ENCODE results near the gene TPI1. TPM values are rescaled to one million over a fixed set of nuclear protein-coding genes. Genes with fewer than 3 reads are reported as not detected.

The TPI1 gene
- total and polyA plus RNA-seq, 3 experiments from 2014 or later: 613 to 1,374 (median 1,331) TPM

GRCh38 chr12:6851921-6852650 lies 15.2 kb upstream of the TPI1 start, which contains the start of gene USP5:
Gene USP5 (plus strand): TSS chr12:6852150. CDS start chr12:6852180, 30 bp downstream.
- peak; percentile 97 to 99 (median 99) for DNase-seq
- Histone ChIP-seq H3K4me3 (ENCODE audit: low read length) (peak within 1 kb of the TSS; percentile 97), H3K36me3 (ENCODE audit: insufficient read depth, low read length) (peaks cover 15% of the 10 kb centered on the region), H3K27ac (ENCODE audit: low read depth, low read length) (peak within 1 kb of the TSS; percentile 77), H3K27me3 (ENCODE audit: insufficient read depth, low read length, poor library complexity, severe bottlenecking) (no peaks in the 10 kb centered on the region), H3K4me1 (ENCODE audit: insufficient read depth, low read length) (peaks cover 18% of the 10 kb centered on the region), H3K9me3 (ENCODE audit: low read length) (no peaks in the 10 kb centered on the region)
- peak within 1 kb of the TSS; percentile 86 to 99 (median 94) for H3K4me3 Mint-ChIP-seq
- peaks cover 20 to 38% (median 20%) of the 10 kb centered on the region in 3 donors for H3K4me1 Mint-ChIP-seq
- POLR2A ChIA-PET: interaction anchor here (0.6 to 5.2 kb wide), 20 partner anchors 9 to 166 kb away, joined by 3 to 46 read pairs (median 6); partner anchors contain the start of genes C12orf57, COPS7A, ENO2 and LPCAT3
- no peaks in the 10 kb centered on the region for H3K9me3 Mint-ChIP-seq
- no peaks in the 10 kb centered on the region for H3K27me3 Mint-ChIP-seq
- H3K36me3 Mint-ChIP-seq: peaks cover 0 to 35% (median under 1%) of the 10 kb centered on the region in 3 donors
- CTCF ChIA-PET: interaction anchor here (0.9 to 12.8 kb wide), 19 partner anchors 9 to 261 kb away, joined by 3 to 128 read pairs (median 5); partner anchors contain the start of genes C12orf57, COPS7A, LPCAT3 and MLF2
- peak within 1 kb of the TSS; percentile 99 to 100 (median 100) for H3K27ac Mint-ChIP-seq

GRCh38 chr12:6852651-6853354 lies 14.5 kb upstream of the TPI1 start:
- ChIA-PET POLR2A (interaction anchor here (0.6 to 5.2 kb wide), 18 partner anchors 8 to 163 kb away, joined by 3 to 46 read pairs (median 8); partner anchors contain the start of genes C12orf57, COPS7A, ENO2 and P3H3), CTCF (interaction anchor here (0.7 to 12.8 kb wide), 16 partner anchors 8 to 261 kb away, joined by 3 to 128 read pairs (median 6); partner anchors contain the start of genes C12orf57, COPS7A, RNU7-1 and SPSB2)
- H3K36me3 Mint-ChIP-seq: peaks cover 7 to 42% (median 8%) of the 10 kb centered on the region in 3 donors
- H3K4me3 Mint-ChIP-seq: peak overlapping the region; percentile 86 to 99 (median 94)
- Histone ChIP-seq H3K27me3 (ENCODE audit: insufficient read depth, low read length, poor library complexity, severe bottlenecking) (no peaks in the 10 kb centered on the region), H3K4me1 (ENCODE audit: insufficient read depth, low read length) (peaks cover 18% of the 10 kb centered on the region), H3K4me3 (ENCODE audit: low read length) (peak overlapping the region; percentile 97), H3K27ac (ENCODE audit: low read depth, low read length) (peak overlapping the region; percentile 13), H3K36me3 (ENCODE audit: insufficient read depth, low read length) (peaks cover 22% of the 10 kb centered on the region), H3K9me3 (ENCODE audit: low read length) (no peaks in the 10 kb centered on the region)
- H3K27ac Mint-ChIP-seq: peak overlapping the region; percentile 99 to 100 (median 100)
- H3K9me3 Mint-ChIP-seq: no peaks in the 10 kb centered on the region
- DNase-seq: peak; percentile 21 to 70 (median 43)
- H3K27me3 Mint-ChIP-seq: no peaks in the 10 kb centered on the region
- H3K4me1 Mint-ChIP-seq: peaks cover 20 to 41% (median 23%) of the 10 kb centered on the region in 3 donors

GRCh38 chr12:6853626-6854025 lies 13.7 kb upstream of the TPI1 start:
- no peaks in the 10 kb centered on the region for H3K27me3 ChIP-seq (ENCODE audit: insufficient read depth, low read length, poor library complexity, severe bottlenecking)
- peaks cover 18% of the 10 kb centered on the region for H3K4me1 ChIP-seq (ENCODE audit: insufficient read depth, low read length)
- H3K36me3 ChIP-seq (ENCODE audit: insufficient read depth, low read length): peaks cover 30% of the 10 kb centered on the region
- Mint-ChIP-seq H3K9me3 (no peaks in the 10 kb centered on the region), H3K36me3 (peaks cover 8 to 50% (median 10%) of the 10 kb centered on the region in 3 donors), H3K4me3 (peak overlapping the region in 6 of 7 donors; percentile 86 to 99 (median 93)), H3K27me3 (no peaks in the 10 kb centered on the region), H3K4me1 (peaks cover 20 to 41% (median 23%) of the 10 kb centered on the region in 3 donors), H3K27ac (peak overlapping the region; percentile 78 to 100 (median 99))
- peak overlapping the region; percentile 97 for H3K4me3 ChIP-seq (ENCODE audit: low read length)
- H3K9me3 ChIP-seq (ENCODE audit: low read length): no peaks in the 10 kb centered on the region
- DNase-seq: no peak
- H3K27ac ChIP-seq (ENCODE audit: low read depth, low read length): peak overlapping the region; percentile 13
- ChIA-PET CTCF (interaction anchor here (0.7 to 12.8 kb wide), 8 partner anchors 8 to 90 kb away, joined by 4 to 128 read pairs (median 8); partner anchors contain the start of genes C12orf57, RNU7-1, SPSB2 and TPI1), POLR2A (interaction anchor here (0.6 to 5.2 kb wide), 5 partner anchors 10 to 381 kb away, joined by 3 to 46 read pairs (median 19); partner anchors contain the start of genes COPS7A, SPSB2 and TPI1)

- ChIA-PET POLR2A (interaction anchor here (3.2 to 5.2 kb wide), 2 partner anchors 14 to 19 kb away, joined by 36 to 46 read pairs; partner anchors contain the start of genes SPSB2 and TPI1), CTCF (interaction anchor here (1.3 to 12.8 kb wide), 4 partner anchors 16 to 253 kb away, joined by 3 to 128 read pairs (median 52); partner anchors contain the start of genes SPSB2 and TPI1)
- Mint-ChIP-seq H3K4me3 (peak overlapping the region in 1 of 7 donors; percentile 24), H3K27me3 (no peaks in the 10 kb centered on the region), H3K36me3 (peaks cover 8 to 54% (median 10%) of the 10 kb centered on the region in 3 donors), H3K27ac (peak overlapping the region in 4 of 8 donors; percentile 43 to 99 (median 76)), H3K4me1 (peaks cover 20 to 41% (median 23%) of the 10 kb centered on the region in 3 donors), H3K9me3 (no peaks in the 10 kb centered on the region)
- H3K9me3 ChIP-seq (ENCODE audit: low read length): no peaks in the 10 kb centered on the region
- no peak overlapping the region for H3K27ac ChIP-seq (ENCODE audit: low read depth, low read length)
- peaks cover 34% of the 10 kb centered on the region for H3K36me3 ChIP-seq (ENCODE audit: insufficient read depth, low read length)
- H3K27me3 ChIP-seq (ENCODE audit: insufficient read depth, low read length, poor library complexity, severe bottlenecking): no peaks in the 10 kb centered on the region
- H3K4me1 ChIP-seq (ENCODE audit: insufficient read depth, low read length): peaks cover 18% of the 10 kb centered on the region
- no peak for DNase-seq
- H3K4me3 ChIP-seq (ENCODE audit: low read length): no peak overlapping the region
Observed at GRCh38 chr12:6854036-6854435, 13.3 kb upstream of the TPI1 start.

GRCh38 chr12:6855322-6855721 lies 12.0 kb upstream of the TPI1 start:
- no peak for DNase-seq
- Histone ChIP-seq H3K27ac (ENCODE audit: low read depth, low read length) (no peak overlapping the region), H3K4me1 (ENCODE audit: insufficient read depth, low read length) (peaks cover 18% of the 10 kb centered on the region), H3K36me3 (ENCODE audit: insufficient read depth, low read length) (peaks cover 41% of the 10 kb centered on the region), H3K9me3 (ENCODE audit: low read length) (no peaks in the 10 kb centered on the region), H3K27me3 (ENCODE audit: insufficient read depth, low read length, poor library complexity, severe bottlenecking) (no peaks in the 10 kb centered on the region), H3K4me3 (ENCODE audit: low read length) (no peak overlapping the region)
- peaks cover 20 to 37% (median 23%) of the 10 kb centered on the region in 3 donors for H3K4me1 Mint-ChIP-seq
- H3K4me3 Mint-ChIP-seq: peak overlapping the region in 1 of 7 donors; percentile 40
- H3K9me3 Mint-ChIP-seq: no peaks in the 10 kb centered on the region
- CTCF ChIA-PET: interaction anchor here (0.6 to 12.8 kb wide), 5 partner anchors 9 to 252 kb away, joined by 3 to 128 read pairs (median 4); partner anchors contain the start of genes SPSB2 and TPI1
- no peak overlapping the region for H3K27ac Mint-ChIP-seq
- peaks cover 8 to 66% (median 11%) of the 10 kb centered on the region in 3 donors for H3K36me3 Mint-ChIP-seq
- POLR2A ChIA-PET: interaction anchor here (5.2 kb wide), 1 partner anchor 12 kb away, joined by 36 read pairs; the partner anchor contains the start of gene TPI1
- no peaks in the 10 kb centered on the region for H3K27me3 Mint-ChIP-seq

GRCh38 chr12:6858799-6859198 lies 8.5 kb upstream of the TPI1 start:
- Mint-ChIP-seq H3K4me1 (peaks cover 6 to 16% (median 8%) of the 10 kb centered on the region in 3 donors), H3K9me3 (no peaks in the 10 kb centered on the region), H3K36me3 (peaks cover 14 to 86% (median 14%) of the 10 kb centered on the region in 3 donors), H3K27ac (no peak overlapping the region), H3K27me3 (no peaks in the 10 kb centered on the region), H3K4me3 (no peak overlapping the region)
- H3K27me3 ChIP-seq (ENCODE audit: insufficient read depth, low read length, poor library complexity, severe bottlenecking): no peaks in the 10 kb centered on the region
- no peak overlapping the region for H3K4me3 ChIP-seq (ENCODE audit: low read length)
- peaks cover 72% of the 10 kb centered on the region for H3K36me3 ChIP-seq (ENCODE audit: insufficient read depth, low read length)
- CTCF ChIA-PET: interaction anchor here (1.2 to 3.7 kb wide), 2 partner anchors 14 to 106 kb away, joined by 3 to 13 read pairs; partner anchors contain the start of genes MLF2 and SPSB2
- H3K4me1 ChIP-seq (ENCODE audit: insufficient read depth, low read length): peaks cover 7% of the 10 kb centered on the region
- no peak for DNase-seq
- no peak overlapping the region for H3K27ac ChIP-seq (ENCODE audit: low read depth, low read length)
- no peaks in the 10 kb centered on the region for H3K9me3 ChIP-seq (ENCODE audit: low read length)
- POLR2A ChIA-PET: no interaction called here

- peak overlapping the region in 1 of 7 donors; percentile 20 for H3K4me3 Mint-ChIP-seq
Observed at GRCh38 chr12:6860116-6860515, 7.2 kb upstream of the TPI1 start.

More at GRCh38 chr12:6860116-6860515, 7.2 kb upstream of the TPI1 start:
- Histone ChIP-seq H3K36me3 (ENCODE audit: insufficient read depth, low read length) (peaks cover 78% of the 10 kb centered on the region), H3K4me1 (ENCODE audit: insufficient read depth, low read length) (peaks cover under 1% of the 10 kb centered on the region), H3K27me3 (ENCODE audit: insufficient read depth, low read length, poor library complexity, severe bottlenecking) (no peaks in the 10 kb centered on the region), H3K9me3 (ENCODE audit: low read length) (no peaks in the 10 kb centered on the region), H3K4me3 (ENCODE audit: low read length) (no peak overlapping the region), H3K27ac (ENCODE audit: low read depth, low read length) (no peak overlapping the region)
- ChIA-PET POLR2A (no interaction called here), CTCF (interaction anchor here (1.5 to 3.7 kb wide), 3 partner anchors 8 to 158 kb away, joined by 3 to 13 read pairs (median 9); partner anchors contain the start of genes LPCAT3, SPSB2 and USP5)
- Mint-ChIP-seq H3K27me3 (no peaks in the 10 kb centered on the region), H3K9me3 (no peaks in the 10 kb centered on the region), H3K27ac (peak overlapping the region in 1 of 8 donors; percentile 4), H3K4me1 (peaks cover 0 to 4% (median 3%) of the 10 kb centered on the region in 3 donors), H3K36me3 (peaks cover 16 to 92% (median 19%) of the 10 kb centered on the region in 3 donors)
- DNase-seq: no peak

All from CD8-positive, alpha-beta memory T cell (primary cell).